GM06990 (cell line): ENCODE measurements around the gene BEAN1.

ENCODE experiments used
- DNase-seq: peaks from one replicate; pipeline ENCODE4 v3.0.0-alpha.2; 2011; ENCODE audit not compliant: insufficient read length; ENCODE audit errors: extremely low read depth
- H3K27me3 ChIP-seq: replicated peaks from 2 replicates; pipeline ENCODE4 v1.6.0; 2011; ENCODE audit warnings: low read length; ENCODE audit not compliant: control insufficient read depth, insufficient read depth
- H3K36me3 ChIP-seq: 2 replicates; pipeline ENCODE4 v1.5.1; 2011; ENCODE audit warnings: low read length; ENCODE audit not compliant: control insufficient read depth, insufficient read depth
- H3K4me3 ChIP-seq: replicated peaks from 2 replicates; pipeline ENCODE4 v1.5.1; 2011; ENCODE audit warnings: low read depth, mild to moderate bottlenecking, control low read depth, low read length
- TF ChIP-seq, protein P1 (sequence below): IDR thresholded peaks from 2 replicates; pipeline ENCODE4 v1.5.1; 2011; ENCODE audit warnings: low read length, control low read depth, mild to moderate bottlenecking, inconsistent platforms; ENCODE audit not compliant: insufficient read depth, poor library complexity, severe bottlenecking

BEAN1 gene

DNA sequence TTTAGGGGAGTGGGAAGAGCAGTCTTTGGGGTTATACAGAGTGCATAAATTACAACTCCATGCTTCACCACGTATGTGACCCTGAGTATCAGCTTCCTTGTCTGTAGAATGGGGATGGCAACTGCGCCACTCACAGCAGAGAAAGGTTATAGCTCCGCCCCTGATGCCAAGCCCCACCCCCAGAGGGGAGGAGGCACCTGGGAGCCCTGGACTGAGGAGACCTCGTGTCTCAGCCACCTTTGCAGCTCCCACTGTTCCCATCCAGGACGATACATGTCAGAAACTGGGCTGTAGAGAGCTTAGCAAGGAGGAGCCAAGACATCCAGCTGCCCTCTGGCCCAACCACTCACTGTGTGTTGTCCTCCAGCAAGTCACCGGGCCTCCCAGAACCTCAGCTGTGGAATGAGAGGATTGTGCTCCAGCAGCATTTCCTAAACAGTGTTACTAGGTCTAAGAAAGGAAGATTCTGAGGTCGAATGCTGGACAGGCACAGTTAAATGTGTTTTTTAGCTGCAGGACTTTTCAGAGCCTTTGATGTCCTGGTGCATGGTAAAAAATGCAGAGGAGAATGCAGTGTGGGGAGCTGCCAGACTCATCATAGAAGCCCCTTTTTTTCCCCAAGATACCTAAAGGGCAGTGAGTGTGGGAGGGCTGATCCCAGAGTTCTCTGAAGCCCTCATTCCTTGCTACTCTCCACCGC, 49.4 kb downstream of the BEAN1 start:
- H3K4me3 ChIP-seq = no peak overlapping the region
- H3K27me3 ChIP-seq = peaks cover 1% of the 10 kb centered on the region; the same call in 1 of the 2 replicates
- no peak for DNase-seq
- H3K36me3 ChIP-seq = no peaks in the 10 kb centered on the region
- TF ChIP-seq, protein P1, sequence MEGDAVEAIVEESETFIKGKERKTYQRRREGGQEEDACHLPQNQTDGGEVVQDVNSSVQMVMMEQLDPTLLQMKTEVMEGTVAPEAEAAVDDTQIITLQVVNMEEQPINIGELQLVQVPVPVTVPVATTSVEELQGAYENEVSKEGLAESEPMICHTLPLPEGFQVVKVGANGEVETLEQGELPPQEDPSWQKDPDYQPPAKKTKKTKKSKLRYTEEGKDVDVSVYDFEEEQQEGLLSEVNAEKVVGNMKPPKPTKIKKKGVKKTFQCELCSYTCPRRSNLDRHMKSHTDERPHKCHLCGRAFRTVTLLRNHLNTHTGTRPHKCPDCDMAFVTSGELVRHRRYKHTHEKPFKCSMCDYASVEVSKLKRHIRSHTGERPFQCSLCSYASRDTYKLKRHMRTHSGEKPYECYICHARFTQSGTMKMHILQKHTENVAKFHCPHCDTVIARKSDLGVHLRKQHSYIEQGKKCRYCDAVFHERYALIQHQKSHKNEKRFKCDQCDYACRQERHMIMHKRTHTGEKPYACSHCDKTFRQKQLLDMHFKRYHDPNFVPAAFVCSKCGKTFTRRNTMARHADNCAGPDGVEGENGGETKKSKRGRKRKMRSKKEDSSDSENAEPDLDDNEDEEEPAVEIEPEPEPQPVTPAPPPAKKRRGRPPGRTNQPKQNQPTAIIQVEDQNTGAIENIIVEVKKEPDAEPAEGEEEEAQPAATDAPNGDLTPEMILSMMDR = no peak

DNA sequence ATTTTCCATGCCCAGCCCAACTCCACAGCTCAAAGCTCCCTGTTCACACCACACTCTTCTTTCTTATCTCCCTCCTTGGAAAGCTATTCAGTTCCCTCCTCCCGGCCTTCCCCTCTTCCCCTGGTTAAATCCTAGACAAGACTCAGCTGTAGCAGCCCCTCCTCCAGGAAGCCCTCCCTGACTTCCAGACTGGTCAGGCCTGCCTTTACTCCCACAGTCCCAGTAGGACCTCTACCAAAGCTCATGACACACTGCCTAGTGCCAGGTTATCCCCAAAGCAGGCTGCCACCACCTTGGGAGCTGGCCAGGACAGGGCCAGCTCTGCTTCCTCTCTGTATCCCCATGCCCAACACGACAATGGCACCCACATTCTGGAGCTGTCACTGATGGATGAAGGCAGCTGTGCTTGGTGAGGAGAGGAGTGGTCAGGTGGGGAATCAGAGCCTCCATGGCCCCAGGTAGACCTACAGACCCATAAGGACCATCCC, 50.0 kb downstream of the BEAN1 start:
- TF ChIP-seq, protein P1 = no peak
- H3K4me3 ChIP-seq = no peak overlapping the region
- DNase-seq = no peak
- no peaks in the 10 kb centered on the region for H3K36me3 ChIP-seq
- H3K27me3 ChIP-seq = 0 out of 2 replicates have a peak, but pooled peaks cover under 1% of the 10 kb centered on the region

DNA sequence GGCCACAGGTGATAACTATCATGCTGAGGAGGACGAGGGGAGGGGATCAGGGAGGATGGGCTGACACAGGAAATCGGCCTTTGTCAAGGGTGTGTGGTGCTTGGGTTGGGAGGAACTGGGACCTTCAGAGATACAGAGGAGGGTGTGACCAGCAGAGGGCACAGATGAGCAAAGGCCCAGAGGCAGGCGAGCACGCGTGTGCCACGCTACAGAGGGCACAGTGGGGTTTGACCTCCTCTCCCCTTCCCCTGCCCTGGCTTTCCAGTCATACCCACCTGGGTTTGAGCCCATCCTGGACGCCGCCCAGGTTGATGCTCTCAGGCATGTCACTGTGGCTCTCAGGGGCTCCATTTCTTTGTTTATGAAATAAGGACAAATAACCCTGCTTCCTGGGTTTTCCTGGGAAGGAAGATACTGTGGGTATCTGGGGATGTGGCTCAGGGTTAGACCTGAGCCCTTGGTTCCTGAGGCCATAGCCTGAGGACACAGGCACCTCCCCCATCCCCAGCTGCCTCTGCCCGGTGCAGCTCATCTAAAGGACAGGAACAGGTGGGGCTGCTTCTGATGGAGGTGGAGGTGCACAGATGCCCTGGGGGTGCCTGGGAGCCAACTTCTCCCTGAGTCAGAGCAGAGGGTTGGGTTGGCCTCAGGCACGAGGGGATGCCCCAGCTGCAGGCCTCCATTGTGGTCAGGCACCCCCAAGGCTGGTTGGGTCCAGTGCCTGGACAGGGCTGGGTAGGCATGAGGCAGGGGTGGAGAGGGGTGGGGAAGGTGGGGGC, 51.8 kb downstream of the BEAN1 start:
- TF ChIP-seq, protein P1 = peak; percentile 94
- Histone ChIP-seq H3K36me3 (no peaks in the 10 kb centered on the region), H3K4me3 (no peak overlapping the region), H3K27me3 (no peaks in the 10 kb centered on the region)
- peak; percentile 56 for DNase-seq

DNA sequence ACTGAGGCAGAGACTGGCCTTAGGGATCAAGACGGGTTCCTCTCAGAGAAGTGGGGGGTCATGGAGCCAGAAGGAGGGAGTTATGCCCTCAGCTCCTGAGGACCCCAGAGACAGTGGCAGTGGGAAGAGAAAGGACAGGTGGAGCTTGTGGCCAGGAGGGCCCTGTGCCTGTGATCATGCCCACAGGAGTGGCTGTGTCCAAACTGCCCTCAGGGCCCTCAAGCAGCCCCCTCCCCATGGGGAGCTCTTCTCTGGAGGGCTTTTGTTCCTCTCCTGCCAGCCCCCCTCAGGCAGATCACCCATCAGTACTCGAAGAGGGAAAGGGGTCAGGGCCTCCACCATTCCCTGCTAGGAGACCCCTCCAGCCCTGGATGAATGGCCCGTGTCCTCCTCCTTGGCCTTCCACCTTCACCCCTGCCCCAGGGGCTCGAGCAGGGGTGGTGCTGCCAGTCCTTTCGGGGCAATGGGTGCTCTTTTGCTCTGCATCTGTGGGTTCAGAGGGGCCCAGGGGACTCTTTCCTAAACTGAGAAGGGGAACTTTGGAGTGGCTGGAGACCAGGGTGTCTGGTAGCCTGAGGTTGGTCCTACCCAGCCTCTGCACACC, 52.7 kb downstream of the BEAN1 start:
- DNase-seq = no peak
- Histone ChIP-seq H3K27me3 (no peaks in the 10 kb centered on the region; the same call in 1 of the 2 replicates), H3K4me3 (no peak overlapping the region), H3K36me3 (no peaks in the 10 kb centered on the region)
- TF ChIP-seq, protein P1 = no peak

DNA sequence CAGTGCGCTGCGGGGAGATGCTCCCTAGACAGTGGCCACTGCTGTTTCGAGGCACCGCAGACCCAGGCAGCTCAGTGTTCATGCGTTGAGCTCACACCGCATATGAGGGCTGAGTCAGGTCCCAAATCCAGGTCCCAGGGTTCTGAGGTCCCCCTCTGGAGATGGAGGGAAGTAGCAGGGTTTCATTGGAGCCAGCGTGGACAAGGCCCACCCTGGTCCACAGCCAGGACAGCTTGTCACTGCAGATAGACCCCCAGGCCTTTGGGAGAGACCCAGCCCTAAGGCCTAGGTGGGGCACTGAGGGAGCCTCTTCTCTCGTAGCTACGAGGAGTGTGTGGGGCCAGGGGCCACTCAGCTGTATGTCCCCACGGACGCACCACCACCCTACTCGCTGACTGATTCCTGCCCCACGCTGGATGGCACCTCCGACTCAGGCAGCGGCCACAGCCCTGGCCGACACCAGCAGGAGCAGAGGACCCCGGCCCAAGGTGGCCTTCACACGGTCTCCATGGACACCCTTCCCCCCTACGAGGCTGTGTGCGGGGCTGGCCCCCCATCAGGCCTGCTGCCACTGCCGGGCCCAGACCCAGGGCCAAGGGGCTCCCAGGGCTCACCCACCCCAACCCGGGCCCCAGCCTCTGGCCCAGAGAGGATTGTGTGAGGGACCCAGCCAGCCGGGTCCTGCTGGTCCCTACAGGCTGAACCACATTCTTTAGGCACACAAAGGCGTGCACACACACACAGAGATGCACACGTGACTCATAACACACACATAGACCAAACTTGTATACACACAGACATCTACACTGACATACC, 53.4 kb downstream of the BEAN1 start:
- DNase-seq = no peak
- Histone ChIP-seq H3K36me3 (no peaks in the 10 kb centered on the region), H3K4me3 (no peak overlapping the region), H3K27me3 (no peaks in the 10 kb centered on the region; the same call in 1 of the 2 replicates)
- TF ChIP-seq, protein P1 = no peak
